Activated gamma-delta T cell treated with Interleukin-2 at 50 U/mL for 16 hours (primary cell): Measurements from ENCODE around the gene MTO1.
"Not testable (repeated sequence)": the region's sequence is repeated elsewhere in the genome, so short reads cannot be mapped to it uniquely, and the experiment has no call there.

Experiments used
- DNase-seq: peaks from one replicate; pipeline ENCODE4 v3.0.0-alpha.2; 2020

Gene MTO1

GRCh38 chr6:73532293-73532692 is 70.8 kb downstream of the MTO1 start:
- DNase-seq, result no peak

- DNase-seq, result no peak
Measured at GRCh38 chr6:73534628-73535027, 73.1 kb downstream of the MTO1 start.

GRCh38 chr6:73537677-73538076 is 76.1 kb downstream of the MTO1 start:
- no peak for DNase-seq

- no peak for DNase-seq
Measured at GRCh38 chr6:73538116-73538779, 76.7 kb downstream of the MTO1 start.

GRCh38 chr6:73542481-73542880 is 80.9 kb downstream of the MTO1 start:
- not testable (repeated sequence) for DNase-seq

- DNase-seq, result no peak
Measured at GRCh38 chr6:73542891-73543290, 81.4 kb downstream of the MTO1 start.

GRCh38 chr6:73547036-73547435 is 85.5 kb downstream of the MTO1 start:
- DNase-seq, result no peak

GRCh38 chr6:73548458-73549446 is 87.2 kb downstream of the MTO1 start:
- no peak for DNase-seq

GRCh38 chr6:73551115-73551514 is 89.6 kb downstream of the MTO1 start:
- not testable (repeated sequence) for DNase-seq

GRCh38 chr6:73555380-73555949 is 93.9 kb downstream of the MTO1 start:
- DNase-seq, result not testable (repeated sequence)

- DNase-seq, result no peak
Measured at GRCh38 chr6:73556836-73557235, 95.3 kb downstream of the MTO1 start.
